H9 (cell line): ENCODE data around the gene MTCL1. TPM values are rescaled to one million over a fixed set of nuclear protein-coding genes. Genes with fewer than 3 reads are reported as not detected.

Experiments
- DNase-seq: peaks from one replicate; pipeline ENCODE4 v3.0.0-alpha.2; 2017
- H2AFZ ChIP-seq: one replicate; pipeline ENCODE4 v1.6.1; 2013; ENCODE audit warnings: mild to moderate bottlenecking, low read length, control low read depth, moderate library complexity
- H2AK5ac ChIP-seq: 2 replicates; pipeline ENCODE4 v1.6.1; 2013; ENCODE audit warnings: low read length, control low read depth, mixed read lengths; ENCODE audit not compliant: insufficient read length
- H2BK120ac ChIP-seq: one replicate; pipeline ENCODE4 v1.6.1; 2013; ENCODE audit warnings: low read depth, mild to moderate bottlenecking, low read length, control low read depth, inconsistent platforms; ENCODE audit not compliant: poor library complexity, severe bottlenecking
- H2BK12ac ChIP-seq: 2 replicates; pipeline ENCODE4 v1.6.1; 2013; ENCODE audit warnings: low read length, control low read depth, mixed read lengths, low read depth; ENCODE audit not compliant: insufficient read length
- H2BK15ac ChIP-seq: 2 replicates; pipeline ENCODE4 v1.6.1; 2013; ENCODE audit warnings: low read depth, low read length, control low read depth
- H2BK20ac ChIP-seq: one replicate; pipeline ENCODE4 v1.6.1; 2013; ENCODE audit warnings: low read depth, mild to moderate bottlenecking, low read length, control low read depth, inconsistent platforms; ENCODE audit not compliant: poor library complexity, severe bottlenecking
- H2BK5ac ChIP-seq: 2 replicates; pipeline ENCODE4 v1.6.1; 2013; ENCODE audit warnings: low read length, control low read depth, mixed read lengths; ENCODE audit not compliant: insufficient read length
- H3K14ac ChIP-seq: 2 replicates; pipeline ENCODE4 v1.6.1; 2013; ENCODE audit warnings: low read length, control low read depth; ENCODE audit not compliant: insufficient read depth
- H3K18ac ChIP-seq: 2 replicates; pipeline ENCODE4 v1.6.1; 2013; ENCODE audit warnings: low read depth, mild to moderate bottlenecking, mixed read lengths, low read length, control low read depth; ENCODE audit not compliant: insufficient read length
- H3K23ac ChIP-seq: 2 replicates; pipeline ENCODE4 v1.6.1; 2013; ENCODE audit warnings: low read length, control low read depth, mixed read lengths, low read depth; ENCODE audit not compliant: insufficient read length
- H3K23me2 ChIP-seq: 2 replicates; pipeline ENCODE4 v1.6.1; 2013; ENCODE audit warnings: low read depth, mild to moderate bottlenecking, mixed read lengths, low read length, control low read depth; ENCODE audit not compliant: insufficient read length, poor library complexity, severe bottlenecking
- H3K27ac ChIP-seq: 2 replicates; pipeline ENCODE4 v1.5.1; 2013; ENCODE audit warnings: low read length, control low read depth, mixed read lengths, low read depth; ENCODE audit not compliant: insufficient read length
- H3K27me3 ChIP-seq: 2 replicates; pipeline ENCODE4 v1.6.1; 2013; ENCODE audit warnings: low read length, control low read depth, inconsistent platforms; ENCODE audit not compliant: insufficient read depth
- H3K4ac ChIP-seq: 2 replicates; pipeline ENCODE4 v1.6.1; 2013; ENCODE audit warnings: low read depth, mild to moderate bottlenecking, control low read depth, inconsistent platforms, low read length, moderate library complexity
- H3K4me1 ChIP-seq: 2 replicates; pipeline ENCODE4 v1.6.1; 2013; ENCODE audit warnings: low read length, control low read depth, inconsistent platforms; ENCODE audit not compliant: insufficient read depth
- H3K4me2 ChIP-seq: 2 replicates; pipeline ENCODE4 v1.6.1; 2013; ENCODE audit warnings: low read length, control low read depth, mixed read lengths; ENCODE audit not compliant: insufficient read length, insufficient read depth
- H3K56ac ChIP-seq: 2 replicates; pipeline ENCODE4 v1.6.1; 2013; ENCODE audit warnings: low read depth, mild to moderate bottlenecking, mixed read lengths, low read length, control low read depth; ENCODE audit not compliant: insufficient read length
- H3K79me1 ChIP-seq: 2 replicates; pipeline ENCODE4 v1.6.1; 2013; ENCODE audit warnings: low read depth, mild to moderate bottlenecking, moderate library complexity, low read length, control low read depth, inconsistent platforms; ENCODE audit not compliant: insufficient read depth, poor library complexity, severe bottlenecking
- H3K79me2 ChIP-seq: 2 replicates; pipeline ENCODE4 v1.6.1; 2013; ENCODE audit warnings: low read length, control low read depth, inconsistent platforms; ENCODE audit not compliant: insufficient read depth
- H3K9ac ChIP-seq: 2 replicates; pipeline ENCODE4 v1.6.1; 2013; ENCODE audit warnings: low read length, control low read depth, mixed read lengths; ENCODE audit not compliant: insufficient read length; ENCODE audit errors: extremely low read depth
- H3K9me3 ChIP-seq: one replicate; pipeline ENCODE4 v1.6.1; 2013; ENCODE audit warnings: low read depth, low read length, inconsistent platforms; ENCODE audit not compliant: control insufficient read depth
- H3T11ph ChIP-seq: one replicate; pipeline ENCODE4 v1.6.1; 2013; ENCODE audit warnings: mild to moderate bottlenecking, low read length, control low read depth, inconsistent platforms
- H4K20me1 ChIP-seq: one replicate; pipeline ENCODE4 v1.6.1; 2013; ENCODE audit not compliant: control insufficient read depth, insufficient read length, insufficient read depth
- H4K5ac ChIP-seq: 2 replicates; pipeline ENCODE4 v1.6.1; 2013; ENCODE audit warnings: low read depth, mild to moderate bottlenecking, mixed read lengths, low read length, control low read depth; ENCODE audit not compliant: insufficient read length
- H4K8ac ChIP-seq: replicated peaks from 2 replicates; pipeline ENCODE4 v1.6.1; 2013; ENCODE audit warnings: low read length, control low read depth, mixed read lengths, low read depth; ENCODE audit not compliant: insufficient read length
- H4K91ac ChIP-seq: 2 replicates; pipeline ENCODE4 v1.6.1; 2013; ENCODE audit warnings: low read depth, mild to moderate bottlenecking, moderate library complexity, mixed read lengths, low read length, control low read depth; ENCODE audit not compliant: insufficient read length
- H3K27ac Mint-ChIP-seq, 3 experiments: 2 replicates in 2 of 3; 3 replicates in 1 of 3; pipeline ENCODE4 v1.8.0; 2020 to 2021; ENCODE audit warnings: mixed read lengths in 3 of 3, mild to moderate bottlenecking in 1 of 3, moderate library complexity in 1 of 3
- H3K27me3 Mint-ChIP-seq: 2 replicates; pipeline ENCODE4 v1.8.0; 2021; ENCODE audit warnings: low read depth, mild to moderate bottlenecking, moderate library complexity, mixed read lengths
- H3K36me3 Mint-ChIP-seq, 3 experiments: 2 replicates in 2 of 3; 3 replicates in 1 of 3; pipeline ENCODE4 v1.8.0; 2020 to 2021; ENCODE audit warnings: low read depth in 3 of 3, mixed read lengths in 3 of 3; ENCODE audit not compliant: insufficient read depth in 1 of 3
- H3K4me1 Mint-ChIP-seq, 2 experiments: 2 replicates each; pipeline ENCODE4 v1.8.0; 2020; ENCODE audit warnings: mixed read lengths in 2 of 2
- H3K4me3 Mint-ChIP-seq, 2 experiments: 2 replicates in 1 of 2; 3 replicates in 1 of 2; pipeline ENCODE4 v1.8.0; 2020 to 2021; ENCODE audit warnings: mild to moderate bottlenecking in 2 of 2, mixed read lengths in 2 of 2, moderate library complexity in 1 of 2
- H3K9me3 Mint-ChIP-seq, 2 experiments: 2 replicates in 1 of 2; 3 replicates in 1 of 2; pipeline ENCODE4 v1.8.0; 2020; ENCODE audit warnings: mild to moderate bottlenecking in 2 of 2, mixed read lengths in 2 of 2, moderate library complexity in 1 of 2
- WGBS: extraction: QIAGEN DNeasy Blood & Tissue Kit; methylation state at CpG from one replicate; pipeline ENCODE4 v1.1.7; 2013; ENCODE audit warnings: missing lambda C conversion rate, low lambda C conversion rate, mixed read lengths; ENCODE audit not compliant: insufficient read length; ENCODE audit errors: extremely low coverage; 5-methylcytosine and 5-hydroxymethylcytosine counted together
- total RNA-seq: library from RNA; stranded (reverse); gene quantifications from 2 replicates; pipeline ENCODE4 v1.2.1, GENCODE V29; 2021
- TF ChIP-seq, protein P1 (sequence below): fragments of 200-600 bp; sonication (generic); conservative IDR thresholded peaks from 3 replicates; pipeline ENCODE4 v1.8.0; 2021; ENCODE audit warnings: antibody characterized with exemption, mild to moderate bottlenecking

MTCL1 gene
- total RNA-seq, 1 experiment from 2014 or later: 50.7 TPM

GRCh38 chr18:8758466-8758865, 53.1 kb downstream of the MTCL1 start:
- Histone ChIP-seq H3K27me3 (no peaks in the 10 kb centered on the region), H3K4ac (no peak overlapping the region), H2AK5ac (no peak overlapping the region), H3K79me2 (no peaks in the 10 kb centered on the region), H2BK12ac (no peak overlapping the region), H3K9ac (no peak overlapping the region), H2BK120ac (no peak overlapping the region), H3K4me2 (no peak overlapping the region), H3K79me1 (no peaks in the 10 kb centered on the region), H3K9me3 (no peaks in the 10 kb centered on the region), H2BK5ac (no peak overlapping the region), H2AFZ (no peak overlapping the region), H3K56ac (no peak overlapping the region), H3K23me2 (no peaks in the 10 kb centered on the region), H2BK15ac (no peak overlapping the region), H4K20me1 (no peaks in the 10 kb centered on the region), H3K14ac (no peak overlapping the region), H4K5ac (no peak overlapping the region), H3K27ac (no peak overlapping the region), H3T11ph (no peak overlapping the region), H2BK20ac (no peak overlapping the region), H4K8ac (no peak overlapping the region), H4K91ac (no peak overlapping the region), H3K4me1 (no peaks in the 10 kb centered on the region), H3K23ac (no peak overlapping the region), H3K18ac (no peak overlapping the region)
- TF ChIP-seq, protein P1, sequence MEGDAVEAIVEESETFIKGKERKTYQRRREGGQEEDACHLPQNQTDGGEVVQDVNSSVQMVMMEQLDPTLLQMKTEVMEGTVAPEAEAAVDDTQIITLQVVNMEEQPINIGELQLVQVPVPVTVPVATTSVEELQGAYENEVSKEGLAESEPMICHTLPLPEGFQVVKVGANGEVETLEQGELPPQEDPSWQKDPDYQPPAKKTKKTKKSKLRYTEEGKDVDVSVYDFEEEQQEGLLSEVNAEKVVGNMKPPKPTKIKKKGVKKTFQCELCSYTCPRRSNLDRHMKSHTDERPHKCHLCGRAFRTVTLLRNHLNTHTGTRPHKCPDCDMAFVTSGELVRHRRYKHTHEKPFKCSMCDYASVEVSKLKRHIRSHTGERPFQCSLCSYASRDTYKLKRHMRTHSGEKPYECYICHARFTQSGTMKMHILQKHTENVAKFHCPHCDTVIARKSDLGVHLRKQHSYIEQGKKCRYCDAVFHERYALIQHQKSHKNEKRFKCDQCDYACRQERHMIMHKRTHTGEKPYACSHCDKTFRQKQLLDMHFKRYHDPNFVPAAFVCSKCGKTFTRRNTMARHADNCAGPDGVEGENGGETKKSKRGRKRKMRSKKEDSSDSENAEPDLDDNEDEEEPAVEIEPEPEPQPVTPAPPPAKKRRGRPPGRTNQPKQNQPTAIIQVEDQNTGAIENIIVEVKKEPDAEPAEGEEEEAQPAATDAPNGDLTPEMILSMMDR: no peak
- Mint-ChIP-seq H3K36me3 (peaks cover 43 to 58% (median 44%) of the 10 kb centered on the region in 3 experiments), H3K27ac (peak overlapping the region in 1 of 3 experiments; percentile 2; a peak in 1 of 7 replicates), H3K4me1 (peaks cover 8 to 11% of the 10 kb centered on the region in 2 experiments), H3K9me3 (peaks cover 10 to 22% of the 10 kb centered on the region in 2 experiments), H3K27me3 (no peaks in the 10 kb centered on the region), H3K4me3 (no peak overlapping the region)
- no CpG with 5 or more reads among the region's 4 CpGs for WGBS
- no peak for DNase-seq
